Uterus (tissue), 2 donors: ENCODE data around the gene AHI1.

ENCODE experiments used
- CTCF ChIP-seq, 4 experiments: fragments of 200-600 bp in 2 of 4; fragments of 450-650 bp in 2 of 4; sonication (generic) in 2 of 4; IDR thresholded peaks; one replicate each; pipeline ENCODE4 v1.5.1; 2016 to 2019; ENCODE audit warnings: antibody characterized with exemption in 4 of 4, mild to moderate bottlenecking in 2 of 4, moderate library complexity in 1 of 4
- POLR2A ChIP-seq, 2 donors: fragments of 450-650 bp; IDR thresholded peaks; one replicate each; pipeline ENCODE4 v1.6.1; 2016; ENCODE audit warnings: antibody characterized with exemption in 2 of 2, mild to moderate bottlenecking in 1 of 2, moderate library complexity in 1 of 2

- TF ChIP-seq CTCF (IDR thresholded peaks at IDR 0.05), result no peak
- TF ChIP-seq POLR2A (IDR thresholded peaks at IDR 0.05), result no peak
Measured at GRCh38 chr6:135410856-135411255, 86.7 kb downstream of the AHI1 start.
